Hepatocyte (in vitro differentiated cells): ENCODE results near the gene SUGCT.

ENCODE experiments used
- CTCF ChIP-seq: fragments of 200-600 bp; sonication (generic); IDR thresholded peaks from 2 replicates; pipeline ENCODE4 v1.5.1; 2016; ENCODE audit warnings: antibody characterized with exemption, mild to moderate bottlenecking; ENCODE audit not compliant: poor library complexity
- EZH2 ChIP-seq: fragments of 200-600 bp; sonication (generic); IDR thresholded peaks from 2 replicates; pipeline ENCODE4 v1.6.1; 2016; ENCODE audit warnings: antibody characterized with exemption, mild to moderate bottlenecking, borderline replicate concordance

GRCh38 chr7:40675741-40676140 is 540.9 kb downstream of the SUGCT start:
- TF ChIP-seq EZH2 (no peak), CTCF (no peak)
